Measurements from ENCODE around the gene SYT12. TPM values are rescaled to one million over a fixed set of nuclear protein-coding genes. Genes with fewer than 3 reads are reported as not detected.

SYT12 gene
- total and polyA plus RNA-seq, 2 of the 13 experiments (the other 11 are each of a cell fraction or from before 2014, with no cell fraction given) = 0.01 to 0.02 TPM

DNA sequence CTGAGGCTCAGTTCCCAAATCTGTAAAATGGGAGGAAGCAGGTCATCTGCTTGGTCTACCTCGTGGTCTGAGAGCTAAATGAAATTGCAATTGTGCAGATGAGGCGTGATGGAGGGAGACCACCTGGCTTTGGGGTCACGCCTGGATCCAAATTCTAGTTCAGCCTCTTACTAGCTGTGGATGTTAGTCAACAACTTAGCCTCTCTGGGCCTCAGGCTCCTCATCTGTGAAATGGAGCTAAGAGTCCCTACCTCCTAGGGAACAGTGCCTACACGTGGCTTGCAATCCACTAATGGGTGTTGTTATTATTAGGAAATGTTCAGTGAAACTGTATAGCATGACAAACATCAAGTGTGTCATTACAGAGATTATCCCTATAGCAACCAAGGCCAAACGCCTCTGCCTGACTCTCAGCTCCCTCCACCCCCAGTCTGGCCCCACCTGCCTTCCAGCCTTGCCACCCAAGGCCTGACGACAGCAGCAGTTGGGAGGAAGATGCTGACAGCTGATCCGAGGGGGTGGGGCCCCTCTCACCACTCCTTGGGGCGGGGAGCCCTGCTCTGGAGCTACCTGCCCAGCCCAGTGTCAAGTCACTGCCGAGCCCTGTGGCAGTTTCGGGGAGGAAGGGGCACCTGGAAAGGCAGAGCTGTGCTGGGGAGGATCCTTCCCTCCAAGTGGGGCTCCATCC lies 32.0 kb downstream of the SYT12 start (continued):
- TF ChIP-seq ZSCAN5A (CRISPR knock-in tag; IDR thresholded peaks at IDR 0.05; ENCODE audit: borderline replicate concordance) = no peak
- TF ChIP-seq ZSCAN30 (CRISPR knock-in tag; IDR thresholded peaks at IDR 0.05) = no peak
- TF ChIP-seq MAFK (conservative IDR thresholded peaks at IDR 0.05 in 1 of 2, IDR thresholded peaks at IDR 0.05 in 1 of 2; ENCODE audit: low read length in 2 of 2) = no peak
- no peak for TF ChIP-seq ZHX2 (IDR thresholded peaks at IDR 0.05; ENCODE audit: low read depth)
- no peak for TF ChIP-seq ZHX2 (CRISPR knock-in tag; IDR thresholded peaks at IDR 0.05; ENCODE audit: borderline replicate concordance)
- TF ChIP-seq RBM22 (optimal IDR thresholded peaks at IDR 0.05; ENCODE audit: low read length) = no peak
- no peak for TF ChIP-seq SNRNP70 (IDR thresholded peaks at IDR 0.05; ENCODE audit: low read depth, low read length)
- no peak for TF ChIP-seq ZNF713 (CRISPR knock-in tag; IDR thresholded peaks at IDR 0.05)

Data from HepG2 (cell line).